Right ventricle myocardium inferior (tissue), 1 donor: ENCODE measurements around the gene RYK. TPM values are rescaled to one million over a fixed set of nuclear protein-coding genes. Genes with fewer than 3 reads are reported as not detected.

ENCODE experiments used
- ATAC-seq: fragments of 200-7000 bp; cut with Tn5 transposase; one replicate; pipeline ENCODE4 v1.9.1; 2020; ENCODE audit warnings: mild to moderate bottlenecking, moderate library complexity
- DNase-seq: peaks from one replicate; pipeline ENCODE4 v3.0.0; 2021; ENCODE audit errors: missing footprints
- intact Hi-C: fragments of 100-400 bp; cut with DNase I; formaldehyde crosslinking; loops from one replicate; pipeline ENCODE4 v1.11.0; 2022
- total RNA-seq: library from RNA; stranded (reverse); fragmentation: NEBNext Ultra II Directional; extraction: Animal tissue kit (Norgen Biotek cat#: 25700); gene quantifications from one replicate; pipeline ENCODE4 v1.2.1, GENCODE V29; 2021
- donor health status: DM: no; HTN: yes; CAD: no; lungs with severe emphysema.

The RYK gene
- total RNA-seq, 1 donor from 2014 or later, result 40.6 TPM

DNA sequence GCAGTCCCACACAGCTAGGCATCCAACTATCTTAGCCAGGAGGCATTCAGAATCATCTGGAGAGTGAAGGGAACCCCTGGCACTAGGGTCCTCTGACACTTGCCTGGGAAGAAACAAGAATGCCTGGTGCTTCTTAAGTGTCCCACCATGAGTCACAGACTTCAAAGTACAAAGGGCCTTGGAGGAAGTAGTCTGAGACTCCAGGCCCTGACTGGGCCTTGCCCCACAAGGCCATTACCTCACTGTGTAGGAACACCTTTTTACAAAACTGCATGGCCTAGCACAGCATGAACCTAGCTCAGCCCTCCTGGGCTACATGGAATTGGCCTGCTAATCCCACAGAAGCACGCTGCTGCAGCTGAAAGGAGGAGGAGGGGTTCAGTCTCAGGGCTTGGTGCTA, 116.4 kb downstream of the RYK start:
- no peak for ATAC-seq

GRCh38 chr3:134132961-134133360, 117.7 kb downstream of the RYK start:
- intact Hi-C loops, result no loop called here
- ATAC-seq, result no peak
- no peak for DNase-seq

More for the DNA sequence above, 116.4 kb downstream of the RYK start:
- DNase-seq, result no peak
- intact Hi-C loops, result no loop called here

DNA sequence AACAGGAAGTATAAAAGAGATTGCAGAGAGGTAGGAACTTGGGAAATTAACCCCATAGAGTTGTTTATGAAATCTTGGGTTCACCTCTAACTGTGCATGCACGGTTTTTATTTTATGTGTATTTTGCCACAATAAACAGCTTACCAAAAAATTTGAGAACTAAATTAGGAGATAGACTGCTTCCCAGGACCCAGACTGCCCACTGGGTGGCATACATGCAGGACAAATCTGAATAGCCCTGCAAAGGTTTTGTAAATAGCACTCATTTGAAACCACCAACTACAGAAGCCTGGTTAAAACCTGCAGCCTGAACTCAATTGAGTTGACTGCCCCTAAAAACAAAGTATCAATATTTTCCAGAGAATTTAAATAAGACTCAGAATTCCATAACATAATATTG, 124.5 kb downstream of the RYK start:
- DNase-seq, result no peak
- ATAC-seq, result no peak
- intact Hi-C loops, result no loop called here

DNA sequence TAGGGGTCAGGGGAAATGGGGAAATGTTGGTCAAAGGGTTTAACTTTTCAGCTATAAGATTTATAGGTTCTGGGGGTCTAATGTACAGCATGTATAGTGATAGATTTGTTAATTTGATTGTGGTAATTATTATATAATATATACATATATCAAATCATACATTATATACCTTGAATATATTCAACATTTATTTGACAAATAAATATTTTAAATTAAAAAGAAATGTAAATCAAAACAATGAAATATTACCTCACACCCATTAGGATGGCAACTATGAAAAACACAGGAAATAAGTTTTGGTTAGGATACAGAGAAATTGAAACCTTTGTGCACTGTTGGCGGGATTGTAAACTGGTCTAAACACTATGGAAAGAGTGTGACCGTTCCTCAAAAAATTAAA, 135.9 kb downstream of the RYK start:
- intact Hi-C loops, result no loop called here
- ATAC-seq, result no peak
- DNase-seq, result no peak

DNA sequence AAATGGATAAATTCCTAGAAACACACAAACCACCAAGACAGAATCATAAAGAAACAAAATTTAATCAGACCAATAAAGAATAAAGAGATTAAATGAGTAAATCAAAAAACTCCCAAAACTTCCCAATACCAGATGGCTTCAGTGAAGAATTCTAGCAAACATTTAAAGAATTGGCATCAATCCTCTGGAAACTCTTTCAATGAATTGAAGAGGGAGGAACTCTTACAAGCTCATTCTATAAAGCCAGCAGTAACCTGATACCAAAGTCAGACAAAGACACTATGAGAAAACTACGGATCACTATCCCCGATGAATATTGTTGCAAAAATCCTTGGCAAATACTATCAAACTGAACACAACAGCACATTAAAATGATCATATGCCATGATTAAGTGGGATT, 139.0 kb downstream of the RYK start:
- ATAC-seq (no peak), DNase-seq (no peak)
- intact Hi-C loops, result no loop called here

GRCh38 chr3:134110963-134111362, 139.7 kb downstream of the RYK start:
- intact Hi-C loops, result no loop called here
- DNase-seq, result no peak
- no peak for ATAC-seq

Other genes with a start within 250 kb of the RYK start
- 7.8 TPM for gene SLCO2A1, start 220.9 kb downstream of the RYK start, total RNA-seq
- 61.9 TPM for gene AMOTL2, start 123.6 kb upstream of the RYK start, total RNA-seq
- gene ANAPC13, start 235.1 kb upstream of the RYK start, total RNA-seq, result 80.5 TPM
- 36.7 TPM for gene CEP63, start 235.2 kb upstream of the RYK start, total RNA-seq